Measurements from ENCODE around the gene FBXW11. TPM values are rescaled to one million over a fixed set of nuclear protein-coding genes. Genes with fewer than 3 reads are reported as not detected.
"Not testable (repeated sequence)": the region's sequence is repeated elsewhere in the genome, so short reads cannot be mapped to it uniquely, and the experiment has no call there.

FBXW11 gene
- total and polyA plus RNA-seq, 12 donors: 5.3 to 108 (median 76.6) TPM

DNA sequence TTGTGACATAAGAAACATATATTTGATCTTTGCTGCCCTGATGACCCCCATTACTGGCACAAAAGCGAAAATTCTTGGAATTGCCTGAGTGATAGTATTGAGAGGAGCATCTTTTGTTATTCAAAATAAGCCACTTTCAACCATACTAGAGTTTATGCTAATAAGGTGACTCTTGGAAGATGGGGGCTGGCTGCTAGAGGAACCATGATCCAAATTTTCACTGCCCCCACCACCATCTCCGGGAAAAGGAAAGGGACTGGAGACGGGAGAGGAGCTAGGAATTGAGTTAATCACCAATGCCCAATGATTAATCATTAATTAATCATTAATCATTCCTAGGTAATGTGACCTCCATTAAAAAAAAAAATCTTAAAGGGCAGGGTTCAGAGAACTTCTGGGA is 25.6 kb downstream of the FBXW11 start:
- Histone ChIP-seq H3K4me3 (no peak overlapping the region), H3K27ac (no peak overlapping the region), H3K4me1 (peaks cover 0 to 39% (median 27%) of the 10 kb centered on the region in 9 donors), H3K9me3 (peaks cover 0 to 32% (median 18%) of the 10 kb centered on the region in 11 donors), H3K36me3 (peaks cover 0 to 10% (median 0%) of the 10 kb centered on the region in 9 donors), H3K27me3 (no peaks in the 10 kb centered on the region)
- ATAC-seq: no peak
- TF ChIP-seq CTCF (IDR thresholded peaks at IDR 0.05): no peak
- 96 to 97% methylated on average over 3 of the region's 3 CpGs for WGBS, 2 donors
- DNase-seq: no peak
- intact Hi-C loops (cut with DNase I): no loop called here

DNA sequence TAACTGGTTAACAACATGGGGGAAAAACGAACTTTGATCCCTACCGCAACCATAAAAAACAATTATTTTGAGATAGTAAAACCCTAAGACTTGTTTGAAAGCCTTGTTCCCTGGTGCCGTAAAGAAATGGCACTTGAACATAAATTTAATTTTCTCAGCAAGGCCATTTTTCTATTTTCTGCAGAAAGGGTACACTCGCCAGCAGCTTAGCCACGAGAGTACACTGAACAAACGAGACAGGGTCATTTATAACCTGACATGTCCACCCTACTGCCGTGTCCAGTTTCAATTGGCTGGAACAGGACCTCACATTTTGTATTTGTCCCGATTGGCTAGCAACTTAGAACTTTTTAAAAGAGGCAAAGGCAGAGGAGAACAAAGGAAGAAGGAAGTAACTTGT is 26.8 kb downstream of the FBXW11 start:
- Histone ChIP-seq H3K4me1 (peaks cover 0 to 41% (median 29%) of the 10 kb centered on the region in 9 donors), H3K27me3 (no peaks in the 10 kb centered on the region), H3K27ac (no peak overlapping the region), H3K4me3 (no peak overlapping the region), H3K9me3 (peaks cover 0 to 32% (median 18%) of the 10 kb centered on the region in 11 donors), H3K36me3 (peaks cover 0 to 10% (median 0%) of the 10 kb centered on the region in 9 donors)
- ATAC-seq (no peak), DNase-seq (no peak)
- intact Hi-C loops (cut with DNase I): no loop called here
- TF ChIP-seq CTCF (IDR thresholded peaks at IDR 0.05): no peak
- WGBS, 2 donors: 97% methylated on average over 8 of the region's 8 CpGs

DNA sequence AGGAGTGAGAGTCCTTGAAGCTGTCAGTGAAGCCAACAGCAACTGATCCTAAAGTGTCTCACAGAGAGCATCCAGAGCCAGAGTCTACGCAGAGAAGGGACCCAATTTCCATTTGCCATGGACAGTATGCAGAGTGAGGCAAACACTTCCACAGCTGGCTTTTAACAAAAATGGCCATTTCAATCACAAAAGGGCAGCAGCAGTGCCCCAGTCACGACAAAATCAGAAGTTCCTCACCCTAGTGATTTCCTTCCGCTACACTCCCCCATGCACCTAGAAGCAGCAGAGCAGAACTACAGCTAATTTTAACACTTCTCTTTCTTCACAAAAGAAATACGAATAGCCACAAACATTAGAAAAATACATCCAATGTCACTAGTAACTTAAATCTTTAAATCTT is 27.9 kb downstream of the FBXW11 start:
- WGBS, 2 donors: 90 to 93% methylated on average over 4 of the region's 4 CpGs
- intact Hi-C loops (cut with DNase I): no loop called here
- Histone ChIP-seq H3K9me3 (peaks cover 0 to 32% (median 18%) of the 10 kb centered on the region in 11 donors), H3K27me3 (no peaks in the 10 kb centered on the region), H3K4me3 (no peak overlapping the region), H3K27ac (no peak overlapping the region), H3K4me1 (peaks cover 0 to 35% (median 24%) of the 10 kb centered on the region in 9 donors), H3K36me3 (peaks cover 0 to 10% (median 0%) of the 10 kb centered on the region in 9 donors)
- ATAC-seq: no peak
- no peak for DNase-seq
- TF ChIP-seq CTCF (IDR thresholded peaks at IDR 0.05): no peak

DNA sequence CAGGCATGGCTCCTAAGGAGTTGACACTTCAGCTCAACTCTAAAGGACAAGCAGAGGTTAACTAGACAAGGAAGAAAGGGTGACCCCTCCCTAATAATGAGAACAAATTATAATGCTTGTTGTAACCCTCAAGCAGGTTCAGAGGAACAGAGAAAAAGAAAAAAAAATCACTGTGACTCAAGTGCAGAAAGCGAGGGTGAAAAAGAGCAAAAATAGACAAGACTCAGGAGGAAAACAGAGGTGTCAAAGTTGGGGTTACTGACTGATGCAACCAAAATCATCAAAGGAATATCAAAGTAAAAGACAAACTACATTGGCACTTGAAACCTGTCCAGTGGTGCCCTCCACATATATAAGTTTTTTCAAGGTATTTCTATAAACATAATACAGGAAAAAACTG is 28.4 kb downstream of the FBXW11 start:
- Histone ChIP-seq H3K36me3 (peaks cover 0 to 10% (median 0%) of the 10 kb centered on the region in 9 donors), H3K4me1 (peaks cover 0 to 35% (median 25%) of the 10 kb centered on the region in 9 donors), H3K27ac (no peak overlapping the region), H3K9me3 (peaks cover 0 to 32% (median 18%) of the 10 kb centered on the region in 11 donors), H3K27me3 (no peaks in the 10 kb centered on the region), H3K4me3 (no peak overlapping the region)
- DNase-seq (no peak), ATAC-seq (no peak)
- TF ChIP-seq CTCF (IDR thresholded peaks at IDR 0.05): no peak
- intact Hi-C loops (cut with DNase I): no loop called here
- 89 to 100% methylated on average over 1 of the region's 1 CpG for WGBS, 2 donors

DNA sequence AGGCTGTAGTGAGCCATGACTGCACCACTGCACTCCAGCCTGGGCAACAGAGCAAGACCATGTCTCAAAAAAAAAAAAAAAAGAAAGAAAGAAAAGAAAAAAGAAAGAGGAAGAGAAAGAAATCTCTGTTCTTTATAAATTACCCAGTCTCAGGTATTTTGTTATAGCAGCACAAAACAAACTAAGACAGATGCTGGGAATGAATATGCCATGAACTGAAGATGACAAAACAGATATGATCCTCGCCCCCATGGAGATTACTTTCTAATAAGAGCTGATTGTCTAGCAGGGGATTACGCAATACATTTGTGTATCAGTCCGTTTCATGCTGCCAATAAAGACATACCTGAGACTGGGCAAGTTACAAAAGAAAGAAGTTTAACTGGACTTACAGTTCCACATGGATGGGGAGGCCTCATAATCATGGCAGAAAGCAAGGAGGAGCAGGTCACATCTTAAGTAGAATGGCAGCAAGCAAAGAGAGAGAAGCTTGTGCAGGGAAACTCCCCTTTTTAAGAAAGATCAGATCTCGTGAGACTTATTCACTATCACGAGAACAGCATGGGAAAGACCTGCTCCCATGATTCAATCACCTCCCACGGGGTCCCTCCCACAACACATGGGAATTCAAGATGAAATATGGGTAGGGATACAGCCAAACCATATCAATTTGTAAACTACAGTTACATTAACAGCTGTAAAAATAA is 29.0 kb downstream of the FBXW11 start:
- intact Hi-C loops (cut with DNase I); H3K27ac ChIP-seq; DNase-seq; ATAC-seq; H3K27me3 ChIP-seq; H3K4me3 ChIP-seq; H3K36me3 ChIP-seq: not testable (repeated sequence)
- H3K4me1 ChIP-seq: peaks cover 0 to 39% (median 27%) of the 10 kb centered on the region in 9 donors
- WGBS, 2 donors: 82 to 87% methylated on average over 6 of the region's 6 CpGs
- peaks cover 0 to 32% (median 18%) of the 10 kb centered on the region in 11 donors for H3K9me3 ChIP-seq

Data from heart right ventricle (tissue), 16 donors.